Measurements from ENCODE around the gene SOCS4.
"Not testable (repeated sequence)": the region's sequence is repeated elsewhere in the genome, so short reads cannot be mapped to it uniquely, and the experiment has no call there.

GRCh38 chr14:55037995-55038394 lies 11.0 kb downstream of the SOCS4 start:
- not testable (repeated sequence) for TF ChIP-seq CTCF (IDR thresholded peaks at IDR 0.05); ZFX (IDR thresholded peaks at IDR 0.05; ENCODE audit: borderline replicate concordance)

Data from 22Rv1 (cell line).